Left ventricle myocardium inferior (tissue), 1 donor: Measurements from ENCODE around the gene MINDY3. TPM values are rescaled to one million over a fixed set of nuclear protein-coding genes. Genes with fewer than 3 reads are reported as not detected.

Experiments
- DNase-seq: peaks from one replicate; pipeline ENCODE4 v3.0.0-alpha.2; 2020
- H3K27ac ChIP-seq: fragments of 200-600 bp; replicated peaks from 2 replicates; pipeline ENCODE4 v1.8.0; 2021
- H3K27me3 ChIP-seq: fragments of 200-600 bp; 2 replicates; pipeline ENCODE4 v1.8.0; 2021; ENCODE audit warnings: low read depth
- H3K36me3 ChIP-seq: fragments of 200-600 bp; 2 replicates; pipeline ENCODE4 v1.8.0; 2021
- H3K4me1 ChIP-seq: fragments of 200-600 bp; 2 replicates; pipeline ENCODE4 v1.8.0; 2021
- H3K4me3 ChIP-seq: fragments of 200-600 bp; 2 replicates; pipeline ENCODE4 v1.8.0; 2021; ENCODE audit warnings: mild to moderate bottlenecking, moderate library complexity
- H3K9me3 ChIP-seq: fragments of 200-600 bp; replicated peaks from 2 replicates; pipeline ENCODE4 v1.8.0; 2021
- intact Hi-C: fragments of 100-400 bp; cut with micrococcal nuclease; formaldehyde crosslinking; loops from one replicate; pipeline ENCODE4 v1.11.0; 2022
- total RNA-seq: library from RNA; stranded (reverse); fragmentation: NEBNext Ultra II Directional; extraction: Animal tissue kit (Norgen Biotek cat#: 25700); gene quantifications from one replicate; pipeline ENCODE4 v1.2.1, GENCODE V29; 2021
- TF ChIP-seq, protein P1 (sequence below): fragments of 200-600 bp; IDR thresholded peaks from 2 replicates; pipeline ENCODE4 v1.8.0; 2021; ENCODE audit warnings: antibody characterized with exemption, mild to moderate bottlenecking, borderline replicate concordance
- donor health status: DM: no; HTN: yes; CAD: no; lungs with severe emphysema.

MINDY3 gene
- total RNA-seq, 1 donor from 2014 or later = 22.5 TPM

- intact Hi-C loops = no loop called here
- Histone ChIP-seq H3K27me3 (no peaks in the 10 kb centered on the region), H3K27ac (no peak overlapping the region), H3K4me1 (no peaks in the 10 kb centered on the region), H3K4me3 (no peak overlapping the region), H3K36me3 (peaks cover 56% of the 10 kb centered on the region), H3K9me3 (no peaks in the 10 kb centered on the region)
- TF ChIP-seq, protein P1, sequence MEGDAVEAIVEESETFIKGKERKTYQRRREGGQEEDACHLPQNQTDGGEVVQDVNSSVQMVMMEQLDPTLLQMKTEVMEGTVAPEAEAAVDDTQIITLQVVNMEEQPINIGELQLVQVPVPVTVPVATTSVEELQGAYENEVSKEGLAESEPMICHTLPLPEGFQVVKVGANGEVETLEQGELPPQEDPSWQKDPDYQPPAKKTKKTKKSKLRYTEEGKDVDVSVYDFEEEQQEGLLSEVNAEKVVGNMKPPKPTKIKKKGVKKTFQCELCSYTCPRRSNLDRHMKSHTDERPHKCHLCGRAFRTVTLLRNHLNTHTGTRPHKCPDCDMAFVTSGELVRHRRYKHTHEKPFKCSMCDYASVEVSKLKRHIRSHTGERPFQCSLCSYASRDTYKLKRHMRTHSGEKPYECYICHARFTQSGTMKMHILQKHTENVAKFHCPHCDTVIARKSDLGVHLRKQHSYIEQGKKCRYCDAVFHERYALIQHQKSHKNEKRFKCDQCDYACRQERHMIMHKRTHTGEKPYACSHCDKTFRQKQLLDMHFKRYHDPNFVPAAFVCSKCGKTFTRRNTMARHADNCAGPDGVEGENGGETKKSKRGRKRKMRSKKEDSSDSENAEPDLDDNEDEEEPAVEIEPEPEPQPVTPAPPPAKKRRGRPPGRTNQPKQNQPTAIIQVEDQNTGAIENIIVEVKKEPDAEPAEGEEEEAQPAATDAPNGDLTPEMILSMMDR = no peak
- no peak for DNase-seq
These were observed 30.8 kb downstream of the MINDY3 start for GRCh38 chr10:15829495-15829894.

DNA sequence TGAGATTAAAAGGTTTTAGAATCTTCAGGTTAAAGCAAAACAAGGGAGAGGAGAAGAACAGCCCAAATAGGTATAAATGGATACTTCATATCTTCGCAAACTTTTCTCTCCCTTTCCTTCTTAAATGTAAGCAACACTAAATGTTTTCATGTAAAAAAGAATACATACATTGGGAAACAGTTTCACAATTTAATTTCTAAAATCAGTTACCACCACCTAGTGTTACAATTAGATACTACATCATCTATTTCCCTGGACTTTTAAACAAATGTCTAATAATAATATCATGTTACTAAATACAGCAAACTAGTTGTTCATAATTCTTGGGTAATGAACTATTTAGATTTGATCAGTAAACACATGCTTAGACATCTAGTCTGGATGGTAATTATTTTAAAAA is 35.8 kb downstream of the MINDY3 start:
- TF ChIP-seq, protein P1 = peak; percentile 67
- H3K27me3 ChIP-seq = no peaks in the 10 kb centered on the region
- no peak for DNase-seq
- H3K27ac ChIP-seq = no peak overlapping the region
- no peaks in the 10 kb centered on the region for H3K9me3 ChIP-seq
- intact Hi-C loops = loop anchor here (5.0 kb wide), 1 partner anchor 392 kb away; no protein-coding TSS in a partner anchor
- H3K4me3 ChIP-seq = no peak overlapping the region
- peaks cover 9% of the 10 kb centered on the region for H3K4me1 ChIP-seq
- H3K36me3 ChIP-seq = peaks cover 38% of the 10 kb centered on the region

- H3K27ac ChIP-seq = no peak overlapping the region
- intact Hi-C loops = loop anchor here (5.0 kb wide), 1 partner anchor 390 kb away; no protein-coding TSS in a partner anchor
- no peaks in the 10 kb centered on the region for H3K27me3 ChIP-seq
- TF ChIP-seq, protein P1 = no peak
- peaks cover 22% of the 10 kb centered on the region for H3K4me1 ChIP-seq
- H3K36me3 ChIP-seq = peaks cover 25% of the 10 kb centered on the region
- no peak overlapping the region for H3K4me3 ChIP-seq
- H3K9me3 ChIP-seq = no peaks in the 10 kb centered on the region
- no peak for DNase-seq
These were observed 38.2 kb downstream of the MINDY3 start for GRCh38 chr10:15822131-15822530.

- peaks cover 30% of the 10 kb centered on the region for H3K36me3 ChIP-seq
These were observed 39.1 kb downstream of the MINDY3 start for GRCh38 chr10:15821046-15821683.

DNA sequence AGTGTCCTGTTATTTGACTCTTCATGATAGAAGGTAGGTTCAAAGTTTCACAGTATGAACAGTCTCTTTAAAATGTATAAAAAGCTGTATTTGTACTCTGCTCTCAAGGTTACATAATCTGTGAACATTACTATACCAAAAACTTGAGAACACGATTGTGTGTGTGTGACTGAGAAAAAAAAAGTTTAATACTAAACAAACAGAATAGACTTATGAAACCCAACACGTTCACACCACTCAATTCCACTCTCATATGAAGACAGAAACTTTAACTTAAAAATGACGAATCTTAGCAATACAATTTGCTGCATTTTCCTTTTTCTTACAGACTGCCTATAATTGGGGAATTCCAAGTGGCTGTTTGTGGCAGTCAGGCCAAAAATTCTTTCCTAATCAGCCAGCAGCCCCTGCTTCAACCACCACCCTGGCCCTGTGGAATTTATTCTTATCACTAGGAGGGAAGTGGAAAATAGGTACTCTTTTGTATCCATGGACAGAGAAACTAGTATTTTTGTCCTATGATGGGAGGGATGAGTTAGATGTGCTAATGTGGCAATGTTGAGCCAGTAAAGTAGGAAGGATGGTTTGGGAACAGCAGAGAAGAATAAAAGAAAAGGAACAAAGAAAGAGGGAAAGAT is 42.8 kb downstream of the MINDY3 start:
- DNase-seq = no peak
- Histone ChIP-seq H3K9me3 (no peaks in the 10 kb centered on the region), H3K36me3 (peaks cover 37% of the 10 kb centered on the region), H3K4me1 (peaks cover 44% of the 10 kb centered on the region), H3K27me3 (no peaks in the 10 kb centered on the region), H3K27ac (no peak overlapping the region), H3K4me3 (no peak overlapping the region)
- TF ChIP-seq, protein P1 = no peak
- intact Hi-C loops = no loop called here

More at GRCh38 chr10:15821046-15821683, 39.1 kb downstream of the MINDY3 start:
- no peak overlapping the region for H3K27ac ChIP-seq
- TF ChIP-seq, protein P1 = no peak
- no peaks in the 10 kb centered on the region for H3K27me3 ChIP-seq
- intact Hi-C loops = loop anchor here (5.0 kb wide), 1 partner anchor 389 kb away; no protein-coding TSS in a partner anchor
- H3K4me1 ChIP-seq = peaks cover 24% of the 10 kb centered on the region
- H3K9me3 ChIP-seq = no peaks in the 10 kb centered on the region
- no peak overlapping the region for H3K4me3 ChIP-seq
- no peak for DNase-seq
